Endothelial cell of umbilical vein (primary cell): Measurements from ENCODE around the gene DCP2. TPM values are rescaled to one million over a fixed set of nuclear protein-coding genes. Genes with fewer than 3 reads are reported as not detected.

Source experiments
- BruUV-seq: library from RNA; stranded (reverse); fragments of 400-500 nt; replicated peaks from 2 replicates; lab custom pipeline; 2021; lab: Mats Ljungman, UMichigan
- CTCF ChIA-PET: fragments of 300-600, 350-600 bp; sonication (Branson Sonifier 250); formaldehyde crosslinking; loops from one replicate; lab custom pipeline; 2021; ENCODE audit warnings: antibody characterized with exemption, inconsistent platforms; lab: Charles Lee
- POLR2A ChIA-PET: fragments of 300-600, 350-600 bp; sonication (Branson Sonifier 250); formaldehyde crosslinking; loops from one replicate; lab custom pipeline; 2021; ENCODE audit warnings: antibody characterized with exemption, inconsistent platforms; lab: Charles Lee
- DNase-seq: peaks from one replicate; pipeline ENCODE4 v3.0.0-alpha.2; 2011; ENCODE audit warnings: low read depth, low spot score
- FAIRE-seq: peaks from 2 replicates; lab custom pipeline; 2011; peaks lifted over from hg19 to GRCh38; lab: Jason Lieb, UNC
- H2AFZ ChIP-seq: 2 replicates; pipeline ENCODE4 v1.6.0; 2012; ENCODE audit warnings: low read depth, low read length, control low read depth, inconsistent platforms
- H3K27ac ChIP-seq: 2 replicates; pipeline ENCODE4 v1.5.1; 2011; ENCODE audit warnings: low read depth, mild to moderate bottlenecking, control low read depth, low read length, moderate library complexity; ENCODE audit not compliant: insufficient read depth
- H3K27me3 ChIP-seq, 2 experiments: 2 replicates each; pipeline versions ENCODE4 v1.6.0 to v1.6.1; 2011; ENCODE audit warnings: low read length in 2 of 2, mixed read lengths in 1 of 2; ENCODE audit not compliant: control insufficient read depth in 2 of 2, insufficient read depth in 2 of 2
- H3K36me3 ChIP-seq, 2 experiments: 2 replicates in 1 of 2; 3 replicates in 1 of 2; pipeline ENCODE4 v1.5.1; 2011; ENCODE audit warnings: low read length in 2 of 2, mild to moderate bottlenecking in 1 of 2, moderate library complexity in 1 of 2; ENCODE audit not compliant: control insufficient read depth in 2 of 2, insufficient read depth in 2 of 2; ENCODE audit errors: extremely low read depth in 1 of 2
- H3K4me1 ChIP-seq: 3 replicates; pipeline ENCODE4 v1.5.1; 2011; ENCODE audit warnings: mild to moderate bottlenecking, low read length; ENCODE audit not compliant: control insufficient read depth, insufficient read depth; ENCODE audit errors: extremely low read depth
- H3K4me2 ChIP-seq: 2 replicates; pipeline ENCODE4 v1.6.1; 2011; ENCODE audit warnings: low read length, control low read depth, mixed read lengths; ENCODE audit not compliant: insufficient read depth
- H3K4me3 ChIP-seq, 3 experiments: fragments of 200-600 bp in 1 of 3; sonication (generic), shearing (Covaris generic) in 1 of 3; replicated peaks in 1 of 3; 2 replicates each; pipeline ENCODE4 v1.5.1; 2011 to 2016; ENCODE audit warnings: control low read depth in 3 of 3, low read length in 3 of 3, mild to moderate bottlenecking in 2 of 3, inconsistent platforms in 1 of 3, low read depth in 1 of 3, moderate library complexity in 1 of 3; ENCODE audit not compliant: insufficient read depth in 1 of 3
- H3K79me2 ChIP-seq: 2 replicates; pipeline ENCODE4 v1.6.0; 2012; ENCODE audit warnings: low read length, inconsistent platforms; ENCODE audit not compliant: control insufficient read depth, insufficient read depth
- H3K9ac ChIP-seq: replicated peaks from 2 replicates; pipeline ENCODE3; 2011; ENCODE audit warnings: low read length, control low read depth; ENCODE audit not compliant: insufficient read depth; ENCODE audit errors: extremely low read depth
- H3K9me1 ChIP-seq: replicated peaks from 3 replicates; pipeline ENCODE4 v1.6.0; 2011; ENCODE audit warnings: mild to moderate bottlenecking, low read length; ENCODE audit not compliant: control insufficient read depth, insufficient read depth; ENCODE audit errors: extremely low read depth
- H3K9me3 ChIP-seq: replicated peaks from 2 replicates; pipeline ENCODE4 v1.5.1; 2012; ENCODE audit warnings: low read length, inconsistent platforms; ENCODE audit not compliant: control insufficient read depth, insufficient read depth
- H4K20me1 ChIP-seq: replicated peaks from 2 replicates; pipeline ENCODE3; 2011; ENCODE audit warnings: mild to moderate bottlenecking, low read length; ENCODE audit not compliant: control insufficient read depth, insufficient read depth; ENCODE audit errors: extremely low read depth
- FOS ChIP-seq: IDR thresholded peaks from 2 replicates; pipeline ENCODE4 v1.6.1; 2011; ENCODE audit warnings: mild to moderate bottlenecking, low read length, moderate library complexity, borderline replicate concordance; ENCODE audit not compliant: insufficient read depth
- GATA2 ChIP-seq: IDR thresholded peaks from 2 replicates; pipeline ENCODE4 v1.7.0; 2011; ENCODE audit warnings: low read depth, mild to moderate bottlenecking, moderate library complexity, mixed read lengths, low read length; ENCODE audit not compliant: insufficient read length, insufficient read depth
- JUN ChIP-seq: IDR thresholded peaks from 2 replicates; pipeline ENCODE4 v1.6.1; 2011; ENCODE audit warnings: borderline replicate concordance, low read depth; ENCODE audit not compliant: insufficient read length, insufficient read depth
- POLR2A ChIP-seq: IDR thresholded peaks from 2 replicates; pipeline ENCODE4 v1.6.1; 2012; ENCODE audit warnings: low read depth, mild to moderate bottlenecking, control low read depth, low read length
- POLR2AphosphoS5 ChIP-seq: IDR thresholded peaks from 2 replicates; pipeline ENCODE4 v1.6.1; 2012; ENCODE audit warnings: low read depth, mild to moderate bottlenecking, control low read depth, low read length, moderate library complexity; ENCODE audit not compliant: insufficient read depth
- dilution Hi-C: fragments of 300-500 bp; cut with MboI; formaldehyde crosslinking; loops from one replicate; pipeline ENCODE4 v1.15.0; 2019; ENCODE audit warnings: low sequenced_read_pairs; ENCODE audit not compliant: extremely low pct_ligation_motif_present
- intact Hi-C: fragments of 100-400 bp; cut with micrococcal nuclease; formaldehyde crosslinking; loops from one replicate; pipeline ENCODE4 v1.10.0; 2022
- polyA plus RNA-seq, 4 experiments: library from polyadenylated mRNA; depleted of rRNA in 3 of 4; stranded (reverse) in 3 of 4; unstranded in 1 of 4; fragments of >200 nt; gene quantifications; 2 replicates each; pipeline versions ENCODE4 v1.2.1 to v1.2.3, GENCODE V29; 2011 to 2012; ENCODE audit warnings: missing spikeins in 1 of 4
- total RNA-seq: library from RNA; stranded (reverse); gene quantifications from 2 replicates; pipeline ENCODE4 v1.2.3, GENCODE V29; 2021
- TF ChIP-seq, protein P1 (sequence below): IDR thresholded peaks from 2 replicates; pipeline ENCODE4 v1.6.1; 2011; ENCODE audit not compliant: insufficient read depth, insufficient read length

DCP2 gene
- total and polyA plus RNA-seq, 2 donors (not counting 3 experiments of a cell fraction or from before 2014, with no cell fraction given), result 11.3 to 60.0 TPM

DNA sequence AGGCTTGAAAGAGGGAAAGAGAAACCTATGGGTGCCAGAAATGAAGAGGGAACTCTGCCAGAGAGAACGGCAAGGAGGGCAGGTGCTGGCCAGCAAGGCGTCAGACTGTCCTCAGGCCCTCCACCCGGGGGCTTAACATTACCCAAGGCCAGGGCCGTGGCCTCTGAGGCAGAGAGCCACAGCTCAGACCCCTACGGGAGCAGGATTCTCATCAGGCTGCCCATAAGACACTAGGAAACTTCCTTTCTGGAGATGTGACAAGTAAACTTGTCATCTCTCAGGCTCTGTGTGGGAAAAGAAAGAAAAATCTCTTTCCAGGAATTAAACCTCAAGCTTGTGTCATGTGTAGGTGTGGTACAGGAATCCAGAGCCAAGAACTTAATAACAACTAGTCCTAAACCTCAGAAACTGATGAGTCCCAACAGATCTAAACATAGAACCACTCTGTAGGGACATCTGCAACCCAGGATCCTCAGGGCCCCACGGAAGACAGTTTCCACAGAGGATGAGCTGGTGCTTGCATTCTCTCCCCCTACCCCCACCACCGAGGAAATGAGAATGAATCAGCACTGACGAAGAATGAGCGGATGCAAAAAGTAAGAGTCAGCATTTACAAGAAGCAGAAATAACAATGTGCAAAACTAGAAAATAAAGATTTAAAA lies 74.3 kb downstream of the DCP2 start:
- no TSS peak for BruUV-seq
- Histone ChIP-seq H3K27ac (peak overlapping the region; percentile 73), H3K4me1 (peaks cover 27% of the 10 kb centered on the region), H3K27me3 (no peaks in the 10 kb centered on the region), H3K9me3 (no peaks in the 10 kb centered on the region), H2AFZ (peak overlapping the region; percentile 57), H3K36me3 (peaks cover 0 to 9% of the 10 kb centered on the region in 2 experiments), H3K9me1 (no peaks in the 10 kb centered on the region), H4K20me1 (no peaks in the 10 kb centered on the region), H3K79me2 (no peaks in the 10 kb centered on the region), H3K4me2 (peak overlapping the region; percentile 47), H3K4me3 (no peak overlapping the region), H3K9ac (no peak overlapping the region)
- DNase-seq (peak; percentile 83), FAIRE-seq (peak; percentile 91)
- ChIA-PET POLR2A (interaction anchor here (0.8 kb wide), 1 partner anchor 9 kb away, joined by 4 read pairs; no protein-coding TSS in a partner anchor), CTCF (interaction anchor here (0.6 to 3.3 kb wide), 6 partner anchors 8 to 555 kb away, joined by 3 to 10 read pairs (median 4); no protein-coding TSS in a partner anchor)
- dilution Hi-C loops, result no loop called here
- TF ChIP-seq JUN, result peak; percentile 62
- TF ChIP-seq POLR2AphosphoS5, result peak; percentile 46
- TF ChIP-seq GATA2, result peak; percentile 16
- TF ChIP-seq, protein P1, sequence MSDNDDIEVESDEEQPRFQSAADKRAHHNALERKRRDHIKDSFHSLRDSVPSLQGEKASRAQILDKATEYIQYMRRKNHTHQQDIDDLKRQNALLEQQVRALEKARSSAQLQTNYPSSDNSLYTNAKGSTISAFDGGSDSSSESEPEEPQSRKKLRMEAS, result no peak
- peak; percentile 96 for TF ChIP-seq FOS
- no peak for TF ChIP-seq POLR2A
- intact Hi-C loops, result loop anchor here (1.0 kb wide), 2 partner anchors 8 to 31 kb away; no protein-coding TSS in a partner anchor
